Stimulated activated naive CD4-positive, alpha-beta T cell (primary cell): ENCODE results near the gene PPM1F.
A peak's percentile ranks its signal among the peaks of the same experiment; 100 is the strongest.

ENCODE experiments used
- DNase-seq, 6 experiments: peaks; one replicate each; lab custom pipeline; 2025; lab: John Stamatoyannopoulos, UW

PPM1F gene

DNA sequence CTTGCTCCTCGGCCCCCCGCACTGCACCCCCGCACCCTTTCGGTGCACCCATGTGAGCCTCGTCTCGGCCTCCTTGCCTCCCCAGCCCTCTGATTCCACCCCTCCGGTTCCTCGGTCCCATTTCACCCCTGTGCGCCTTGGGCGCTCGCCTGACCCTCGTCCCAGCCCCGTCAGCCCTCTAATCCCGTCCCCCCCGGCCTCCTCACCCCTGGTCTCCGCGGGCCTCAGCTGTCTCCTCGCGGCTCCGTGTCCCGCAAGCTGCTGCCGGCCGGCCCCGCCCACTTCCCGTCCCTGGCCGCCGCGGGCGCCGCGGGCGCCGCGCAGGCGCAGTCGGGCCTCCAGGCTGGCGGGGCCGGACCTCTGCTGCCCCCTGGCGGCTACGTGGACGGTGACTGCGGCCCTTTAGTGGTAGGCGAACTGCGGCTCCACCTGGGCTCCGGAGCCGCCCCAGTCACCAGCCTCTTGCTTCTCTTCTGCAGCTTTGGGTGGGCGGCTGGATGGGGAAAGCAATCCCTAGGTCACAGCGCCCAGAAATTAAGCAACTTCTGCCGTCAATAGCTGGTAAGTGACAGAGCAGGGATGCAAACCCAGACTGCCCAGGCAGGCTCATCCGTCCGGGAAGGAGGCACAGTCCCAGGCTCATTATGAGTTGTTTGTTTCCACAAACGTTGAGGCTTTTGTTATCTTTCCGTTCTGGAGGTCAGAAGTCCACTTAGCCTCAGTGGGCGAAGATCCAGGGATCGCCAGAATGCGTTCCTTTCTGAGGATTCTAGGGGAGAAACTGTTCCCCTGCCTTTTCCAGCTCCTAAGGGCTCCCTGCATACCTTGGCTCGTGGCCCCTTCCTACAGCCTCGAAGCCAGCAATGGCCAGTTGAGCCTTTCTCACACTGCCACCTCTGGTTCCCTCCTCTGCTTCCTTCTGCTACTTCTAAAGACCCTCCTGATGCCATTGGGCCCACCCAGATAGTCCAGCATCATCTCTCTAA, at the start of gene PPM1F:
Gene PPM1F (minus strand): TSS at position 263 of the 986 bp plus-strand sequence. CDS start 6,800 bp downstream, outside the sequence.
- DNase-seq = peak; percentile 82 to 94 (median 88)

DNA sequence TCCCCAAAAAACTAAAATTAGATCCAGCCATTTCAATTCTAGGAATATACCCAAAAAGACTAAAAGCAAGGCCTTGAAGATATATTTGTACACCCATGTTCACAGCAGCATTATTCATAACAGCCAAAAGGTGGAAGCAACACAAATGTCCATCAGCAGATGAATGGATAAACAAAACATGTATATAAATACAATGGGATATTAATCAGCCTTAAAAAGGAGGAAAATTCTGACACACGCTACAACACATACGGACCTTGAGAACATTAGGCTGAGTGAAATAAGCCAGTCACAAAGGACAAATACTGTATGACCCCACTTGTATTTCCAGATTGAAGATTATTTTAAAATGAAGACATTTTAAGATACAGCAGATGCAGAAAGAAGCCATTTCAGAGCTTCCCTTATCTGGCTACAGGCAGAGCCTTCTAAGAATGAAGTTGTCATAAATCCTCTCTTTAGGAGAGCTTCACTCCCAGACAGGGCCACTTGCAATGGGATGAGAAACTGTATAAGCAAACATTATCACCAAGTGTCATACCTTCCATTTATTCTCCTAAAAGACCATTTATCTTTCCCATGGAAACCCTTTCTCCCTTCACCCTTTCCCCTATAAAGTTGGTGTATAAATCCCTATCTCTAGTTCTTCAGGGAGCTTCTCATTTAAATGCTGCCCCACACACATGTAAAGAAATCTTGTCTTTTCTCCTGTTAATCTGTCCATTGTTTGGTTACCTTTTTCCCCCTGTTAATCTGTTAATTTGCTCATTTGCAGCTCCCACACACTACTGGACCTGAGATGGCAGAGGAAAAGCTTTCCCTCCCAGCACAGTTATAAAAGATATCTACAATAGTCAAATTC, 49.2 kb upstream of the PPM1F start:
- DNase-seq = no peak

GRCh38 chr22:21998595-21999247, 46.1 kb upstream of the PPM1F start:
- no peak for DNase-seq

DNA sequence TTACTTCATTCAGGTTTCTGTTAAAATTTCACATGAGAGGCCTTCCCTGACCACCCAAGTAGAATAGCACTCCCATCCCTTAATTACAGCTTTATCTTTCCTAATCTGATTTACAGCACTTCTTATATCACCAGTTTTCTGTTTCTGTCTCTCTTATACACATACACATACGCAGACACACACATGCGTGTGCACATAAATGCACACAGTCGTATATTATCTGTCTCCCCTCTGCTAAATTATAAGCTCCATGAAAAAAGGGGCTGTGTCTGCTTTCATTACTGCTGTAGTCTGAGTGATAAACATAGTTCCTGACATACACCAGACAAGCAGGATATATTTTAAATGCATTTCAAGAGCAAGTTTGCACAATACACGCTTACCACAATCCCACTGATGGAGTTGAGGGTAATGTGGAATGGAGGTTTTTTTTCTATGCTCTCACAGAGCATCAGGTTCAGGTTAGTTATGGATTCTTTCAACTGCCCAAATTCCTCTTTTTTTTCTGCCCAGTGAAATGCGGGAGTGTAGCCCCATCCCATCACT, 43.6 kb upstream of the PPM1F start:
- no peak for DNase-seq

DNA sequence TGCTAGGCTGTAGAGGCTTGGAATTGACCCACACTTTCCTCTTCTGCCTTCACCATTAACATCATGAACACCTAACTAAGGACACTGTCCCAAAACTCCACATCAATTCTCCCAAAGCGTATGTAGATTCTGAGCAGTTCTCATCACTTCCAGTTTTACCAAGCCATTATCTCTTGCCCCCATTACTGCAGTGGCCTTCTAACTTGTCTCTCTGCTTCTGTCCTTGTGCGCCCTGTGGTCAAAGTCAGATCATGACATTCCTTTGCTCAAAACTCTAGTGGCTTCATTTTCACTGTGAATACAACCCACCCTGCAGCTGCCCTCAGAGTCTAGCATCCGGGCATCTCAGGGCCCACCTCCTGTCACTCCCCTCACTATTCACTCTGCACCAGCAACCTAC, 43.0 kb upstream of the PPM1F start:
- no peak for DNase-seq

DNA sequence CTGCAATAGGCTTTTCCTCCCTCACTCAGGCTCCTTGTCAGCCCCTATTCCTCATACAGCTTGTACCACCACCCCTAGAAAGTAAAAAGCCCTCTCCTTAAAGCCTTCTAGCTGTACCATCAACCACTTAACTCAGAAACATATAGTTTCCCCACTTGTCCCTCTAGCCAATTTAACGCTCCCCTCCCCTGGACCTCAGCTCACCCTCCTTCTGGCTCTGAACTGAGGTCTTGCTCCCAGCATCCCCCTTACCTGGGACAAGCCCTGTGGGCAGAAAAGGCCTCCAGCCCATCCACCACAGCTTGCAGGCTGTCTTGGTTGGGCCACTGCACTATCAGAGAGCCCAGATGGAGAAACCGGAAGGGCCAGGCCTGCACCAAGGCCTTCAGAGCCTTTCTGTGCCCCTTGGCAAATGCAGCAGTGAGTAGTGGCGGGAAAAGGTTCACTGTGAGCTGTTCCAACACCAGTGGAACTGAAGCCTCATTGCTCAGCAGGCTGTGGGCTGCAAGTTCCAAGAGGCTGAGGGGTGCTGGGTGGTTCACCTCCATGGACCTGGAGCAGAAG, 42.3 kb upstream of the PPM1F start:
- DNase-seq = no peak

GRCh38 chr22:21992593-21993237, 40.1 kb upstream of the PPM1F start:
- no peak for DNase-seq

DNA sequence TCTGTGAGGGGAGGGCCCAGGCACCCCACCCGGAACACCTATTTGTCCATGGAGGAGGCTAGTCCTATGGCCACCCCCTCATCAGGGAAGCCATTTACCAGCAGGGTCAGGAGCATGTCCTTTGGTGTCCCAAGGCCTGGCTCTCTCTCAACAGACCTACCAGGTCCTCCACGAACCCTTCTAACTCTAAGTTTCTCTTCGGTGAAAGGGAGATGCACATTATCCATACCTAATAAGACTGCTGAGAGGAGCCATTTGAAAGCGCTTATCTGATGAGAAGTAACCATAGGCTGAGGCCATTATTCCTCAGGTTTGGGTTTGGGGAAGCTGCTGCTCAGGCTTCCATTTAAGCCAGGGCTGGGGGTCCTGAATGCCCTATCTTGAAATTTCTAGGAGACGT, 39.1 kb upstream of the PPM1F start:
- DNase-seq = no peak

DNA sequence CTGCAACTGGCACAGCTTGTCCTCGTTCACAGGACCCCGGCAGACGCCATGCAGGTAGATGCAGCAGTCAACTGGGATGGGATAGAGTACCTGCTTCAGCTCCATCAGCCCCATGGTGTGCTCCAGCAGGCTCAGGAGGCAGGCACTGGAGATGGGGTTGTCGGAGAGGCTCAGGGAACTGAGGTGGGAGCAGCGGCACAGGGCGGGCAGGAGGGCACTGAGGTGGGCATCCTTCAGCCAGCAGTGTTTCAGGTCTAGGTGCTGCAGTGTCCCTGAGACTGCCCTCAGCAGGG, 38.6 kb upstream of the PPM1F start:
- DNase-seq = no peak

- DNase-seq = no peak
Observed at GRCh38 chr22:21990445-21991303, 38.0 kb upstream of the PPM1F start.

GRCh38 chr22:21989049-21989448, 36.4 kb upstream of the PPM1F start:
- no peak for DNase-seq

DNA sequence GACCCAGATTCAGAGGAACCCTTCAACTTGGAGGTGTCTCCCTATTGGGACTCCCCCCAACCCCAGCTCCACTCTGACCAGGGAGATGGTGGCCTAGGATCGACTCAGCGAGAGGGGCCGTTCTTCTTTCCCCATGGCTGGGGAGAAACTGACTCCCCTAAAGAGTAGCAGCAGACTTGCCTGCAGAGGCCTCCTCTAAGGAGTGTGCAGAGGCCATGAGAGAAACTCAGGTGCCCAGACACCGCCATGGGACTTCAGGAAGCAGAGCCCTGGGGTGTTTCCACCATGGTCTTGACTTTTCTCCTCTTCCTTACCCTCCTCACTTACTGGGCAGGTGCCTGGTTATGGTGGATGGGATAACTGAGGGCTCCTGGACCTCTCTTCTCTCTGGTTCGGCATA, 32.6 kb upstream of the PPM1F start:
- no peak for DNase-seq

DNA sequence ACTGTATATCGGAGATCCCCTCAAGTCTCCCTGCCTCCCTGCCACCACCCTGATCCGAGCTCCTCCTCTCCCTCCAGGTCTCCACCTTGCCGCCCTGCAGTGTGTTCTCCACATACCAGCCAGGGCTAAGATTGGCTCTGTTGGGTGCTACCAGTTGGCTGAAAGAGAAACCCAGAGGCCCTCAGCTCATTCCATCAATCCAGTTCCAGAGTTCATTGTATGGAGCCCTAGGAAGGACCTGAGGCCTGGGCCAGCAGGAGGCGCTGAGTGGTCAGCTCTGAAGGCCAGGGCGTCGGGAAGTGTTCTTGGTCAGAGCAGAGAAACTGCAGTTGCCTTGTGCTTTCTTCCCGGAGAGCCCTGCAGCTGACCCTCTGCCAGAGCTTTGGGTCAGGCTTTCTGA, 32.1 kb upstream of the PPM1F start:
- no peak for DNase-seq

GRCh38 chr22:21982338-21982965, 29.8 kb upstream of the PPM1F start, which contains the start of gene TOP3B:
TSS of gene TOP3B (minus strand) at chr22:21982787. CDS start at chr22:21975709, 7,078 bp downstream.
- DNase-seq = peak; percentile 51 to 79 (median 69)

GRCh38 chr22:21981874-21982273, 29.2 kb upstream of the PPM1F start:
- DNase-seq = peak in 1 of 6 experiments; percentile 19

DNA sequence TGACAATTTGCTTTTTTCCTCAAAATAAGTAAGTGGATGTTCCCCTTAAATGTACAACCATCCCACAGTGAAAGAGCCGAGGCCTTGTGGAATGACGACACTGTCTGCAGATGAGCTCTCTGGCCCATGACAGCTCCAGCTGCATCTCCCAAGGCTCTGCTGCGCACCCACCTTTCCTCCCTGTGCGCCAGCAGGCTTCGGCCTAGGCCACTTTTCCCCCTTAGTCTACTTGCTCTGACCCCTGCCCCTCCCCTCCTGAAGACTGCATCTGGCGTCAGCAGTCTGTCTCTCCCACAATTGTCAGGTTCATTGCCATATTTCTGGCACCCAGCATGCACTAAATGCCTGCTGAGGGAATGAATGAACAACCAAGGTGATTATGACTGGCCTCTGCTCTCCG, 27.9 kb upstream of the PPM1F start:
- no peak for DNase-seq

DNA sequence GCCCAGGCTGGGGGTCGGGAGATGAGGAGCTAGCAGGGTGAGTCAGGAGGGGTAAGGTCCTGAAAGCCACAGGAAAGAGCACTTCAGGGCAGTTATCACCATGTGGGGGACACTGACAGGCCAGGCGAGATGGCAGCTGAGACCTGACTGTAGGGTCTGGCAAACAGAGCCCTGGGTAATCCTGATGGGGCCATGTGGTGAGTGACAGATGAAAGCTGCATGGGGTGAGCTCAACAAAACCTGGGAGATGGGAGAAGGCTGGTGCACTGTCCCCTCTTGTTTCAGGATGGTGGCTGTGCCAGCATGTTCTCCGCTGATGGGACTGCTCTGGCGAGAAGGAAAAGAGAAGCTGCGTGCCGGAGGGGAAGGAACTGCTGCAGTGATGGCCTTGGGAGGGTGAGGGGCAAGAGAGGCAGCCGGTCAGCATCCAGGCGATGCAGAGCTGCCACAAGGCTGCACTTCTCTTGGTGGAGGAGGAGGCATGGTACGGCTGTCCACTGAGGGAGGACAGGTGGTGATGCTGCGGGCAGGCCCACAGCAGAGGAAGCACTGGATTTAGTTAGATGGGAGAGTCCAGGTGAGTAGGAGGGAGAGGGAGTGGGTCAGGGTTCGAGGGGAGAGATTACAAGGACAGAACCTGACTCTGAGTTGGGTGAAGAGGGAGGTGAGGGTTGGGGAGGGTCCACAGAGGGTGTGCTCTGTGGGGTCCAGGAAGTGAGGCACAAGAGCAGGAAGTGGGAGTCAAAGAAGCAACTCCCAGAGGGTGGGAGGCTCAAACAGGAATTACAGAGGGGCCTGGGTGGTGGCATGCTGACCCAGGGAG, 26.1 kb upstream of the PPM1F start:
- DNase-seq = no peak

- no peak for DNase-seq
Observed at GRCh38 chr22:21977814-21978213, 25.2 kb upstream of the PPM1F start.

DNA sequence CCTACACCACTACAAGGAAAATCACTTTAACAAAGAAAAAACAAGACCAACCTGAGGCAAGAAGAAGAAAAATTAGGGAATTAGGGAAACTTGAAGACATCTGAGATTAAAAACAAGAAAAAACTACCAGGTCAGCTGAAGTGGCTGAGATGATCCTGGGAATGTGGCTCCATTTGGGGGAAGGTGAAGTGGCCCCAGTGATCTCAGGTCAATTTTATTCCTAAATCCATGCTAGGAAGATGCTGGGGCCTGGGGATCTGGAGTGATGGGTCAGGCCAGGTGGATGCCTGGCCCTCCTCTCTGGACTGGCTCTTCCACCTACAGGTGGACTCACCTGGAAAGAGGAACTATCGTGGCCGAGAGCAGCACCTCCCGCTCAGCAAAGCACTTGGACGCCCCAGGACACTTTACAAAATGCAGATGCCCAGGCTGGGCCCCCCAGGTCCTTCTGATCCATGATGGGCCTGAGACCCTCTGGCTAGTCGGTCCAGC, 23.3 kb upstream of the PPM1F start:
- no peak for DNase-seq
